Stimulated activated naive CD8-positive, alpha-beta T cell treated with anti-CD3 and anti-CD28 coated beads, Interleukin-15, amount 100 ng/mL, for 72 hours (primary cell): ENCODE measurements around the gene FNDC8.
"Not testable (repeated sequence)": the region's sequence is repeated elsewhere in the genome, so short reads cannot be mapped to it uniquely, and the experiment has no call there.

Experiments used
- ATAC-seq: fragments of 150-1000 bp; cut with Tn5 transposase; 2 replicates; pipeline ENCODE4 v1.10.0; 2021; ENCODE audit warnings: mild to moderate bottlenecking, moderate library complexity
- DNase-seq, 2 donors: peaks; one replicate each; pipeline ENCODE4 v3.0.0; 2021 to 2022
- H3K27ac Mint-ChIP-seq, 2 donors: one replicate each; pipeline ENCODE4 v1.8.0; 2022; ENCODE audit warnings: mild to moderate bottlenecking in 2 of 2, mixed read lengths in 2 of 2, moderate library complexity in 2 of 2
- H3K27me3 Mint-ChIP-seq: one replicate; pipeline ENCODE4 v1.8.0; 2022; ENCODE audit warnings: mixed read lengths
- H3K4me1 Mint-ChIP-seq: one replicate; pipeline ENCODE4 v1.8.0; 2022; ENCODE audit warnings: mild to moderate bottlenecking, mixed read lengths
- H3K4me3 Mint-ChIP-seq, 2 donors: one replicate each; pipeline ENCODE4 v1.8.0; 2022; ENCODE audit warnings: mild to moderate bottlenecking in 2 of 2, mixed read lengths in 2 of 2, moderate library complexity in 1 of 2
- H3K9me3 Mint-ChIP-seq, 2 donors: one replicate each; pipeline ENCODE4 v1.8.0; 2022; ENCODE audit warnings: mixed read lengths in 2 of 2

FNDC8 gene

DNA sequence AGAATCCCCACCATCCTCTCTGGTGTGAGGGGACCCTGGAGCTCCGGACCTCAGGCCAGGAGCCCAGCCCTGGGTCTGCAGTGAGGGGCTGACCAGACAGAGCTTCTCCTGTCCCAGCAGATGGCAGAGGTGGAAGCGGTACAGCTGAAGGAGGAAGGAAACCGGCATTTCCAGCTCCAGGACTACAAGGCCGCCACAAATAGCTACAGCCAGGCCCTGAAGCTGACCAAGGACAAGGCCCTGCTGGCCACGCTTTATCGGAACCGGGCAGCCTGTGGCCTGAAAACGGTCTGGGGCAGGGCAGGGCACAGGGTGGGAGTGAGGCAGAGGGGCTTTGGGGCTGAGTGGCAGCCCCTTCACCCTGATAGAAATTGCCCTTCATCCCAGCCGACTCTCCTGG lies 26.7 kb downstream of the FNDC8 start:
- H3K27me3 Mint-ChIP-seq = no peaks in the 10 kb centered on the region
- H3K4me3 Mint-ChIP-seq = no peak overlapping the region
- no peaks in the 10 kb centered on the region for H3K9me3 Mint-ChIP-seq
- DNase-seq = no peak
- no peaks in the 10 kb centered on the region for H3K4me1 Mint-ChIP-seq
- ATAC-seq = no peak
- H3K27ac Mint-ChIP-seq = no peak overlapping the region

DNA sequence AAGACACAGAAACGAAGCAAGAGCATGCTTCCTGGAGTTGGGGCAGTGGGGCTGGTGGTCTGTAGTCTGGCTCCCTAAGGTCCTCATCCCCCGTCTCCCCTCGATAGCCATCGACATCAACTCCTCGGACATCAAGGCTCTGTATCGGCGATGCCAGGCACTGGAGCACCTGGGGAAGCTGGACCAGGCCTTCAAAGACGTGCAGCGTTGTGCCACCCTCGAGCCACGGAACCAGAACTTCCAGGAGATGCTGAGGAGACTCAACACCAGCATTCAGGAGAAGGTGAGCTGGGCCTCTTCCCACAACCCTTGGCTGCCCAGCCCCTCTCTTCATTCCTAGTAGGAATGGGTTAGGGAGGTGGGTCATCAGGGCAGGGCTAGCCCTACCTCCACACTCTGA lies 28.5 kb downstream of the FNDC8 start:
- H3K4me1 Mint-ChIP-seq = peaks cover 4% of the 10 kb centered on the region
- H3K4me3 Mint-ChIP-seq = no peak overlapping the region
- DNase-seq (no peak), ATAC-seq (no peak)
- no peaks in the 10 kb centered on the region for H3K27me3 Mint-ChIP-seq
- peak overlapping the region in 1 of 2 donors; percentile 34 for H3K27ac Mint-ChIP-seq
- H3K9me3 Mint-ChIP-seq = no peaks in the 10 kb centered on the region

DNA sequence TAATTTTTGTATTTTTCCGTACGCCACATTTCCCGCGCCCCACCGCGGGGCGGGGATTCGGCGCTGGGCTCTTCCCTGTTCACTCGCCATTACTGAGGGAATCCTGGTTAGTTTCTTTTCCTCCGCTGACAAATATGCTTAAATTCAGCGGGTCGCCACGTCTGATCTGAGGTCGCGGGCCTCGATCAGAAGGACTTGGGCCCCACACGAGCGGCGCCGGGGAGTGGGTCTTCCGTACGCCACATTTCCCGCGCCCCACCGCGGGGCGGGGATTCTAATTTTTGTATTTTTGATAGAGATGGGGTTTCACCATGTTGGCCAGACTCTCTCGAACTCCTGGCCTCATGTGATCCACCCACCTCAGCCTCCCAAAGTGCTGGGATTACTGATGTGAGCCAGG lies 29.7 kb downstream of the FNDC8 start:
- not testable (repeated sequence) for H3K27me3 Mint-ChIP-seq, H3K27ac Mint-ChIP-seq, DNase-seq, H3K4me3 Mint-ChIP-seq, ATAC-seq, H3K9me3 Mint-ChIP-seq
- peaks cover 10% of the 10 kb centered on the region for H3K4me1 Mint-ChIP-seq

- no peaks in the 10 kb centered on the region for H3K27me3 Mint-ChIP-seq
- ATAC-seq (no peak), DNase-seq (no peak)
- no peak overlapping the region for H3K4me3 Mint-ChIP-seq
- no peak overlapping the region for H3K27ac Mint-ChIP-seq
- peaks cover 10% of the 10 kb centered on the region for H3K4me1 Mint-ChIP-seq
- no peaks in the 10 kb centered on the region for H3K9me3 Mint-ChIP-seq
Observed at GRCh38 chr17:35152421-35153140, 31.2 kb downstream of the FNDC8 start.

DNA sequence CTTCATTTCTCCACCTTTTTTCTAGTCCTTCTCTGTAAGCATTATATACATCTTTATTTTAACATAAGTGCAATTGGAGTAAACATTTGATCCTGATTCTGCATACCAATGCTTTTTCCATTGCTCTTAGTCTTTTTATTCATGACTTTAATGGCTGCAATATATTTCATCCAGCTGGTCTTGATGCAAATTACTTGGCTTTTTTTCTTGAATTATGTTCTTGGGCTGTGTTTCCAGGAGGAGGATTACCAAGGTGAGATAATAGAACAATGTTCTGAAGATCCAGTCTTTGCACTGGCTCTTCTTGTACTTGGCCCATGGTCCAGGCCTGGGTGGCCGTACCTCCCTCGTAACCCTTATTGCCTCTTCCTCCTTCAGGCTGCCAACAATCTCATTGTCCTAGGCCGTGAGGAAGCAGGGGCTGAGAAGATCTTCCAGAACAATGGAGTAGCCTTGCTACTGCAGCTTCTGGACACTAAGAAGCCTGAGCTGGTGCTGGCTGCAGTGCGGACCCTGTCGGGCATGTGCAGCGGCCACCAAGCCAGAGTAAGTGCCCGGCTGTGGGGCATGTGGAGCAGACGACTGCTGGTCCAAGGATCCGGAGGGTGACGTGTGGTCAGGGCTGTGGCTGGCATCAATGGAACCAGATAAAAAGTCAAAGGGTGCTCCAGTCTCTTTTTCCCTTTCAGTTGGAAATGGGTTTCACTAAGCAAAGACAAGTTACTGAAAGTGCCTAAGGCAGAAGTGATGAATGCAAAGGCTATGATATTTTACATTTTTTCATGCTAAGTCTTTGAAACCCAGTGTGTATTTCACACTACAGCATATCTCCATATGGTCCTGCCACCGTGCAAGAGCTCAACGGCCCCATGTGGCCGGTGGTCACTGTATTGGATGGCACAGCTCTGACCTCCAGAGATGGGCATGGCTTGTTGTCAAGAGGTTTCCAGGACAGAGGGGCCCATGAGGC lies 33.1 kb downstream of the FNDC8 start:
- Mint-ChIP-seq H3K4me1 (peaks cover 14% of the 10 kb centered on the region), H3K9me3 (no peaks in the 10 kb centered on the region), H3K27me3 (no peaks in the 10 kb centered on the region), H3K4me3 (no peak overlapping the region), H3K27ac (no peak overlapping the region)
- DNase-seq = no peak
- no peak for ATAC-seq

GRCh38 chr17:35155246-35155645 lies 33.8 kb downstream of the FNDC8 start:
- no peak for DNase-seq
- no peaks in the 10 kb centered on the region for H3K27me3 Mint-ChIP-seq
- H3K27ac Mint-ChIP-seq = no peak overlapping the region
- H3K4me3 Mint-ChIP-seq = no peak overlapping the region
- peaks cover 22% of the 10 kb centered on the region for H3K4me1 Mint-ChIP-seq
- no peaks in the 10 kb centered on the region for H3K9me3 Mint-ChIP-seq
- ATAC-seq = no peak

- DNase-seq = no peak
- Mint-ChIP-seq H3K4me3 (no peak overlapping the region), H3K4me1 (peaks cover 47% of the 10 kb centered on the region), H3K27ac (peak overlapping the region in 1 of 2 donors; percentile 14), H3K9me3 (no peaks in the 10 kb centered on the region), H3K27me3 (no peaks in the 10 kb centered on the region)
- ATAC-seq = no peak
Observed at GRCh38 chr17:35159940-35160339, 38.5 kb downstream of the FNDC8 start.

- no peaks in the 10 kb centered on the region for H3K9me3 Mint-ChIP-seq
- peak overlapping the region; percentile 50 to 59 for H3K27ac Mint-ChIP-seq
- ATAC-seq = peak; percentile 77
- peak overlapping the region; percentile 51 to 54 for H3K4me3 Mint-ChIP-seq
- DNase-seq = no peak
- H3K27me3 Mint-ChIP-seq = no peaks in the 10 kb centered on the region
- peaks cover 47% of the 10 kb centered on the region for H3K4me1 Mint-ChIP-seq
Observed at GRCh38 chr17:35160354-35161201, 39.2 kb downstream of the FNDC8 start.

DNA sequence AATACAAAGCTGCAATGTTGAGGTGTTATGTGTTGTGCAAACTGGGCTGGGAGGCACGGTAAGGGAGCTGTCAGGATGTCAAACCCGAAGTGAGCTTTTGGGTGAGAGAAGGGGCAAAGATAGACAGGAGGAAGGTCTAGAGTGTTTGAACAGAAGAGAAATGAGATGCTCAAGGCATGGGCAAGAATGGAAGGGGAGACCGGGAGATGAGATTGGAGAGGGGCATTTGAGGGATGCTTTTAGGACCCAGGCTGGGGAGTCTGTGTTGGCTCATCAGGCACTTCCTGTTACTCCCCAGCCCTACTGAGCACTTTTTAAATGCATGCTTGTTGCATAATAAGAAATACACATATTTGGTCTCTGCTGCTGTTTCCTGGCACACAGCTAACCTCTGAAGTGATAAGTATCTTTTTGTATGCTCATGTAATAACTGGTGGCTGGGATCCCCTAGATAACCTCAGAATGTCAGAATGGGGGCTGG lies 39.9 kb downstream of the FNDC8 start:
- Mint-ChIP-seq H3K27me3 (no peaks in the 10 kb centered on the region), H3K9me3 (no peaks in the 10 kb centered on the region), H3K4me3 (peak overlapping the region; percentile 51 to 54), H3K4me1 (peaks cover 47% of the 10 kb centered on the region), H3K27ac (peak overlapping the region in 1 of 2 donors; percentile 50)
- no peak for DNase-seq
- peak; percentile 78 for ATAC-seq

DNA sequence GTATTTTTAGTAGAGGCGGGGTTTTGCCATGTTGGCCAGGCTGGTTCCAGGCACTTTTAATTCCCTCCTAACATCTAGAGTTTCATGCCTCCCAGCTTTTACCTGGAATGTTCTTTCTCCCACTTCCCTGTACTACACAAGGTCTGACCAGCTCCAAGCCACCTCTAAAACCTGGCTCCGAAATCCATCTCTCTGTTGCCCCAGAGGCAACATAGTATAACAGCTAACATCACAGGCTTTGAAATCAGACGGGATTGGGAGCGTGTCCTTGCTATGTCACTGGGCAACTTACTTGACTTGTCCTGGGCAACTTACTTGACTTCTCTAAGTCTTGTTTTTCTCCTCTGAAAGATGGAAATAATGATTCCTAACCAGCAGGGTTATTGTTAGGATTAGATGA lies 41.3 kb downstream of the FNDC8 start:
- Mint-ChIP-seq H3K4me1 (peaks cover 52% of the 10 kb centered on the region), H3K27me3 (no peaks in the 10 kb centered on the region), H3K9me3 (no peaks in the 10 kb centered on the region), H3K27ac (no peak overlapping the region), H3K4me3 (no peak overlapping the region)
- ATAC-seq = no peak
- no peak for DNase-seq

DNA sequence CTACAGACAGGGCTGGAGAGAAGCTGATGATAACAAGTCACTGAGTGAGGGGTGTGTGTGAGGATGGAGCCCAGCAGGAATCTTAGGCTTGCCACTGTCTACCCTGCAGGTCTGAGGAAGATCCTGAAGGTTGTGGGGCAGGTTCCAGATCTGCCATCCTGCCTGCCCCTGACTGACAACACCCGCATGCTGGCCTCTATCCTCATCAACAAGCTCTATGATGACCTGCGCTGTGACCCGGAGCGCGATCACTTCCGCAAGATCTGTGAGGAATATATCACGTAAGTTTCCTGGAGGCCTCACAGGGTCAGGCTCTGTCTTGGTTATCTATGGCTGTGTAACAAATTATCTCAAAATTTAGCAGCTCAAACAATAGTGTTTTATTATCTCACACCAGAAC lies 42.5 kb downstream of the FNDC8 start:
- H3K4me3 Mint-ChIP-seq = no peak overlapping the region
- no peaks in the 10 kb centered on the region for H3K9me3 Mint-ChIP-seq
- DNase-seq (no peak), ATAC-seq (no peak)
- H3K27ac Mint-ChIP-seq = no peak overlapping the region
- H3K27me3 Mint-ChIP-seq = no peaks in the 10 kb centered on the region
- peaks cover 58% of the 10 kb centered on the region for H3K4me1 Mint-ChIP-seq

- DNase-seq = no peak
- H3K9me3 Mint-ChIP-seq = no peaks in the 10 kb centered on the region
- no peak overlapping the region for H3K4me3 Mint-ChIP-seq
- H3K4me1 Mint-ChIP-seq = peaks cover 51% of the 10 kb centered on the region
- H3K27ac Mint-ChIP-seq = no peak overlapping the region
- no peak for ATAC-seq
- no peaks in the 10 kb centered on the region for H3K27me3 Mint-ChIP-seq
Observed at GRCh38 chr17:35164716-35165115, 43.3 kb downstream of the FNDC8 start.

GRCh38 chr17:35166526-35166925 lies 45.1 kb downstream of the FNDC8 start:
- no peaks in the 10 kb centered on the region for H3K27me3 Mint-ChIP-seq
- no peak overlapping the region for H3K4me3 Mint-ChIP-seq
- no peak for DNase-seq
- no peaks in the 10 kb centered on the region for H3K9me3 Mint-ChIP-seq
- ATAC-seq = no peak
- peaks cover 38% of the 10 kb centered on the region for H3K4me1 Mint-ChIP-seq
- H3K27ac Mint-ChIP-seq = peak overlapping the region in 1 of 2 donors; percentile 48

DNA sequence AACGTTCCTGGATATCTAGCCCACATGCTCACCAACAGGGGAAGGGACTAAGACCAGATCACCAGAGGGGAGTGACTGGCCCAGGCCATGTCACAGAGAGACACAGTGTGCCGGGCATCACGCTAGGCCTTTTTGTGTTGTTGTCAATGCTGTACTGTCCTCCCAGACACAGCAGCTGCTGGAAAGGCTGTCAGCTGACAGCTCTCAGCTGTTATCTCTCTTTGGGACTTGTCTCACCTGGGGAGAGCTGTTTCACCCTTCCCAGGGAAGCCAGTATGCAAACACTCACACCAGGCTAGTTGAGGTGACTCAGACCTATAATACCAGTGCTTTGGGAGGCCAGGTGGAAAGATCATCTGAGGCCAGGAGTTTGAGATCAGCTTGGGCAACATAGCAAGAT lies 45.6 kb downstream of the FNDC8 start:
- Mint-ChIP-seq H3K27ac (no peak overlapping the region), H3K4me3 (no peak overlapping the region), H3K4me1 (peaks cover 37% of the 10 kb centered on the region), H3K27me3 (no peaks in the 10 kb centered on the region), H3K9me3 (no peaks in the 10 kb centered on the region)
- no peak for ATAC-seq
- DNase-seq = no peak

DNA sequence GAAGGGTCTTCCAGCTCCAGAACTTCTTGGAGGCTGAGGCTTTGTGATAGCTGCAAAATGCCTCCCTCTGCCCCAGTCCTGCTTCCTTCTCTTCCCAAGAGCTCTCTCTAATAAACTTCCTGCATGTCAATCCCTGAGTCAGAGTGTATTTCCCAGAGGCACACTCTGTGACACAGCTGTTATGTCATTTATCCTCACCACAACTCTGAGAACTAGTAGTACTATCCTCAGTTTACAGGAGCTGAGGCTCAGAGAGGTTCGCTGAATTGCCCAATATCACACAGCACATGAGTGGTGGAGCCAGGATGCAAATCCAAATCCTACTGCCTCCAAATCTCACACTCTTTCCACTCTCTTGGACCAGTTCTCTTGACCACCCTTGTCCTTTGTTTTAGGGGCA lies 46.3 kb downstream of the FNDC8 start:
- DNase-seq = no peak
- H3K27ac Mint-ChIP-seq = no peak overlapping the region
- H3K27me3 Mint-ChIP-seq = no peaks in the 10 kb centered on the region
- no peak for ATAC-seq
- H3K9me3 Mint-ChIP-seq = no peaks in the 10 kb centered on the region
- H3K4me1 Mint-ChIP-seq = peaks cover 39% of the 10 kb centered on the region
- H3K4me3 Mint-ChIP-seq = no peak overlapping the region
